ENCODE data around the gene NGEF. TPM values are rescaled to one million over a fixed set of nuclear protein-coding genes. Genes with fewer than 3 reads are reported as not detected.
"Not testable (repeated sequence)": the region's sequence is repeated elsewhere in the genome, so short reads cannot be mapped to it uniquely, and the experiment has no call there.

NGEF gene
- total RNA-seq, 1 donor = 17.4 TPM

- DNase-seq (ENCODE audit: low read depth) = peak; percentile 43
- TF ChIP-seq, protein P1, sequence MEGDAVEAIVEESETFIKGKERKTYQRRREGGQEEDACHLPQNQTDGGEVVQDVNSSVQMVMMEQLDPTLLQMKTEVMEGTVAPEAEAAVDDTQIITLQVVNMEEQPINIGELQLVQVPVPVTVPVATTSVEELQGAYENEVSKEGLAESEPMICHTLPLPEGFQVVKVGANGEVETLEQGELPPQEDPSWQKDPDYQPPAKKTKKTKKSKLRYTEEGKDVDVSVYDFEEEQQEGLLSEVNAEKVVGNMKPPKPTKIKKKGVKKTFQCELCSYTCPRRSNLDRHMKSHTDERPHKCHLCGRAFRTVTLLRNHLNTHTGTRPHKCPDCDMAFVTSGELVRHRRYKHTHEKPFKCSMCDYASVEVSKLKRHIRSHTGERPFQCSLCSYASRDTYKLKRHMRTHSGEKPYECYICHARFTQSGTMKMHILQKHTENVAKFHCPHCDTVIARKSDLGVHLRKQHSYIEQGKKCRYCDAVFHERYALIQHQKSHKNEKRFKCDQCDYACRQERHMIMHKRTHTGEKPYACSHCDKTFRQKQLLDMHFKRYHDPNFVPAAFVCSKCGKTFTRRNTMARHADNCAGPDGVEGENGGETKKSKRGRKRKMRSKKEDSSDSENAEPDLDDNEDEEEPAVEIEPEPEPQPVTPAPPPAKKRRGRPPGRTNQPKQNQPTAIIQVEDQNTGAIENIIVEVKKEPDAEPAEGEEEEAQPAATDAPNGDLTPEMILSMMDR (IDR thresholded peaks at IDR 0.05; ENCODE audit: insufficient read depth, low read length) = no peak
- H3K4me3 ChIP-seq (ENCODE audit: low read depth, low read length) = no peak overlapping the region
These were observed 155.9 kb downstream of the NGEF start for GRCh38 chr2:232857158-232857563.

GRCh38 chr2:232854082-232854481 lies 159.0 kb downstream of the NGEF start:
- TF ChIP-seq, protein P1 (IDR thresholded peaks at IDR 0.05; ENCODE audit: insufficient read depth, low read length) = no peak
- H3K4me3 ChIP-seq (ENCODE audit: low read depth, low read length) = no peak overlapping the region
- peak; percentile 70 for DNase-seq (ENCODE audit: low read depth)

DNA sequence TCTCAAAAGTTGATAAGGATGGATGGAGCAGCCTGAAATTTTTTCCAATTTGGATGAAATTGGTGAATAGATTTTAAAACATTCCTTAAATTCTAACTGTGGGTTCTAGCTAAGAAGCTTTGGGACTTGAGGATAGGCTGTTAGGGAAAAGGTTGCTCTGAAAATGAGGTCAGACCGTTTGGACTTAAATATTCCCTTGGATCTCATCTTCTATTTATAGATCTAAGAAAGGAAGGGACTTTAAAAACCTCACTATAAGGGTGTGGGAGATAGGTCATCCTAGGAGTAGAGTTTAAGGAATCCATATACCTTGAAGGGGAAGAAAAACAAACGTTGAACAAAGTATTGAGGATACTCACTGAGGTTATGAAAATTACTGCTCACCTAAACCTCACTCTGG lies 160.4 kb downstream of the NGEF start:
- no peak overlapping the region for H3K4me3 ChIP-seq (ENCODE audit: low read depth, low read length)
- DNase-seq (ENCODE audit: low read depth) = no peak
- TF ChIP-seq, protein P1 (IDR thresholded peaks at IDR 0.05; ENCODE audit: insufficient read depth, low read length) = no peak

DNA sequence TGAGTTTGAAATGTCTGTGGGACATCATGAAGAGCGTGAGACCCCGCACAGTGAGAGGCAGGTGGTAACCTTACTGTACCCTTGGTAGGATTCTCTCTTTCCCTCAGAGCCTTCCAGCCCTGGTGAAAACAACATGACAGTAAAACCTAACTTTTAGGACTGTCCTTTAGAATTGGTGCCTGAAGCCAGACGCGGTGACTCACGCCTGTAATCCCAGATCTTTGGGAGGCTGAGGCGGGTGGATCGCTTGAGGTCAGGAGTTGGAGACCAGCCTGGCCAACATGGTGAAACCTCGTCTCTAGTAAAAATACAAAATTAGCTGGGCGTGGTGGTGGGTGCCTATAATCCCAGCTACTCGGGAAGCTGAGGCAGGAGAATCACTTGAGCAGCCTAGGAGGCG lies 161.0 kb downstream of the NGEF start:
- DNase-seq (ENCODE audit: low read depth); H3K4me3 ChIP-seq (ENCODE audit: low read depth, low read length): not testable (repeated sequence)

GRCh38 chr2:232850039-232850438 lies 163.0 kb downstream of the NGEF start:
- no peak for DNase-seq (ENCODE audit: low read depth)
- H3K4me3 ChIP-seq (ENCODE audit: low read depth, low read length) = no peak overlapping the region
- TF ChIP-seq, protein P1 (IDR thresholded peaks at IDR 0.05; ENCODE audit: insufficient read depth, low read length) = no peak

DNA sequence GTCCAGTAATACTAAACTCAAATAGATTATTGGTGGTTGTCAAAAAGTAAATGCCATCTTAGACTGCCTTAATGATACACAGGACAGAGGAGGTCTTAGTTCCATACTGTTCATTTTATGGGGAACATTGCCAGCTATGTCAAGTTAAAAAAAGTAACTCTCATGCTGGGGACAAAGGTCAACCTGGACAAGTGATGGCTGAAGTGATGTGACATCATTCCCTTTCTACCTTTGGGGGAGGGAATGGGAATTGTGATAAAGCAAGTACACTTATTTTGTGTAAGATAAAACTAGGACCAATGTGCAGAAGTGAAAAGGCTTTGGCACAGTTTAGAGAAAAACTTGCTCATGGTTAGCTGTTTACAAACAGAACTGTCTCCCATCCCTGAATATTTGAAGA lies 167.0 kb downstream of the NGEF start:
- no peak for DNase-seq (ENCODE audit: low read depth)
- H3K4me3 ChIP-seq (ENCODE audit: low read depth, low read length) = no peak overlapping the region
- TF ChIP-seq, protein P1 (IDR thresholded peaks at IDR 0.05; ENCODE audit: insufficient read depth, low read length) = no peak

DNA sequence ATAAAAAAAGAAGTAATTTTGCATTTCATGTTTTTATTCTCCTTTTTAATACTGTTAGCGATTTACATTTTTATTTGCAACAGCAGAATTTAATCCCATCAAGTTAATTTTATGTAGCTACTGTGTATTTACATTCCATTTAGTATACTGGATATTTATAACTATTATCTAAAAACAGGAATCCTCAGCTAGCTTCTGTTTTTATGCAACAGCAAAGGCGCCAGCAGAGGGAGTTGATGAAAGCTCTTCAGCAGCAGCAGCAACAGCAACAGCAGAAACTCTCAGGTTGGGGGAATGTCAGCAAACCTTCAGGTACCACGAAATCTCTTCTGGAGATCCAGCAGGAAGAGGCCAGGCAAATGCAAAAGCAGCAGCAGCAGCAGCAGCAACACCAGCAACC lies 169.2 kb downstream of the NGEF start:
- no peak for DNase-seq (ENCODE audit: low read depth)
- TF ChIP-seq, protein P1 (IDR thresholded peaks at IDR 0.05; ENCODE audit: insufficient read depth, low read length) = no peak
- H3K4me3 ChIP-seq (ENCODE audit: low read depth, low read length) = no peak overlapping the region
